GM12878 (cell line): ENCODE measurements around the gene SLC25A26. TPM values are rescaled to one million over a fixed set of nuclear protein-coding genes. Genes with fewer than 3 reads are reported as not detected.
A peak's percentile ranks its signal among the peaks of the same experiment; 100 is the strongest.

Source experiments
- ATAC-seq: fragments of 200-7000 bp; cut with Tn5 transposase; 3 replicates; pipeline ENCODE4 v1.9.1; 2020; ENCODE audit warnings: mild to moderate bottlenecking, moderate library complexity
- BruUV-seq: library from RNA; stranded (reverse); fragments of 400-500 nt; replicated peaks from 2 replicates; lab custom pipeline; 2021; lab: Mats Ljungman, UMichigan
- CTCF ChIA-PET: fragments of 300-600 bp; sonication (Branson Sonifier 250); formaldehyde crosslinking; extraction: SDS; loops from one replicate; lab custom pipeline; 2021; ENCODE audit warnings: inconsistent platforms; lab: Yijun Ruan, JAX
- POLR2A ChIA-PET: fragments of 350-600 bp; formaldehyde crosslinking; extraction: SDS; loops from one replicate; lab custom pipeline; 2021; ENCODE audit warnings: inconsistent platforms; lab: Charles Lee
- RAD21 ChIA-PET: fragments of 300-600 bp; sonication (Branson Sonifier 250); formaldehyde crosslinking; loops from one replicate; lab custom pipeline; 2023; ENCODE audit warnings: antibody characterized with exemption; ENCODE audit not compliant: unreplicated experiment; lab: Charles Lee
- SMC1A ChIA-PET: fragments of 300-600 bp; sonication (Branson Sonifier 250); formaldehyde crosslinking; loops from one replicate; lab custom pipeline; 2023; ENCODE audit not compliant: unreplicated experiment, uncharacterized antibody; lab: Charles Lee
- DNase-seq: peaks from one replicate; pipeline ENCODE4 v3.0.0-alpha.2; 2011; ENCODE audit warnings: low read depth, low spot score
- FAIRE-seq: peaks from 3 replicates; lab custom pipeline; 2011; peaks lifted over from hg19 to GRCh38; lab: Jason Lieb, UNC
- H2AFZ ChIP-seq: 2 replicates; pipeline ENCODE4 v1.6.0; 2011; ENCODE audit warnings: low read depth, low read length, control low read depth; ENCODE audit not compliant: control insufficient read depth
- H3K27ac ChIP-seq: 2 replicates; pipeline ENCODE4 v1.5.1; 2011; ENCODE audit warnings: control low read depth; ENCODE audit not compliant: control insufficient read depth, insufficient read depth
- H3K27me3 ChIP-seq, 2 experiments: replicated peaks in 1 of 2; 2 replicates each; pipeline versions ENCODE4 v1.6.0 to v1.6.1; 2011; ENCODE audit warnings: low read length in 1 of 2; ENCODE audit not compliant: control insufficient read depth in 2 of 2, insufficient read depth in 2 of 2
- H3K36me3 ChIP-seq, 2 experiments: 2 replicates each; pipeline ENCODE4 v1.5.1; 2011; ENCODE audit warnings: low read length in 1 of 2; ENCODE audit not compliant: control insufficient read depth in 2 of 2, insufficient read depth in 2 of 2
- H3K4me1 ChIP-seq: 2 replicates; pipeline ENCODE4 v1.6.1; 2011; ENCODE audit warnings: mild to moderate bottlenecking, low read length, moderate library complexity, mixed read lengths; ENCODE audit not compliant: control insufficient read depth, insufficient read depth
- H3K4me2 ChIP-seq: 2 replicates; pipeline ENCODE4 v1.6.0; 2011; ENCODE audit warnings: control low read depth; ENCODE audit not compliant: control insufficient read depth, insufficient read depth
- H3K4me3 ChIP-seq: fragments of 200-600 bp; sonication (generic); 2 replicates; pipeline ENCODE4 v1.5.1; 2016
- H3K79me2 ChIP-seq: 2 replicates; pipeline ENCODE4 v1.6.0; 2011; ENCODE audit warnings: low read length; ENCODE audit not compliant: control insufficient read depth, insufficient read depth
- H3K9ac ChIP-seq: 2 replicates; pipeline ENCODE4 v1.8.0; 2011; ENCODE audit warnings: low read length, control low read depth, mixed read lengths; ENCODE audit not compliant: control insufficient read depth, insufficient read depth
- H3K9me3 ChIP-seq: replicated peaks from 3 replicates; pipeline ENCODE4 v1.5.1; 2011; ENCODE audit warnings: mild to moderate bottlenecking, low read length; ENCODE audit not compliant: control insufficient read depth, insufficient read depth
- H4K20me1 ChIP-seq: 2 replicates; pipeline ENCODE4 v1.6.0; 2011; ENCODE audit not compliant: control insufficient read depth, insufficient read depth
- BACH1 ChIP-seq: fragments of 450-650 bp; IDR thresholded peaks from 2 replicates; pipeline ENCODE4 v1.6.1; 2017; ENCODE audit warnings: mild to moderate bottlenecking, borderline replicate concordance
- CBX3 ChIP-seq: fragments of 200-600 bp; sonication (generic); IDR thresholded peaks from 2 replicates; pipeline ENCODE4 v1.6.1; 2016; ENCODE audit warnings: low read depth, borderline replicate concordance
- CHD2 ChIP-seq: IDR thresholded peaks from 2 replicates; pipeline ENCODE4 v1.6.1; 2011; ENCODE audit warnings: low read depth, low read length, improper control_type of control experiment, borderline replicate concordance
- ZNF217 ChIP-seq: fragments of 450-650 bp; IDR thresholded peaks from 2 replicates; pipeline ENCODE4 v1.6.1; 2017; ENCODE audit warnings: antibody characterized with exemption, mild to moderate bottlenecking
- WGBS: methylation state at CpG from one replicate; pipeline ENCODE4 v1.1.6; 2016; ENCODE audit warnings: low lambda C conversion rate; ENCODE audit not compliant: insufficient replicate concordance, insufficient coverage; ENCODE audit errors: missing lambda C conversion rate; 5-methylcytosine and 5-hydroxymethylcytosine counted together
- in situ Hi-C: fragments of 300-500 bp; cut with MboI; formaldehyde crosslinking; loops from 9 replicates; pipeline ENCODE4 v1.14.3; 2018; ENCODE audit warnings: mixed read lengths
- intact Hi-C: fragments of 100-400 bp; cut with micrococcal nuclease; formaldehyde crosslinking; loops from one replicate; pipeline ENCODE4 v1.14.2; 2022; ENCODE audit not compliant: unreplicated experiment
- polyA plus RNA-seq, 11 experiments: library from polyadenylated mRNA; depleted of rRNA in 4 of 11; unstranded in 6 of 11; stranded (reverse) in 5 of 11; fragments of >200 nt; fragmentation: Nextera tagmentation in 4 of 11; fragmentation: Illumina TruSeq in 1 of 11; extraction: Ambion mirVana in 4 of 11; extraction: Trizol in 1 of 11; gene quantifications; 1 replicate in 1 of 11; 2 replicates in 10 of 11; pipeline versions ENCODE4 v1.2.1 to v1.2.3, GENCODE V29; 2011 to 2016; ENCODE audit warnings: inconsistent platforms in 2 of 11, missing spikeins in 2 of 11, low read depth in 1 of 11
- total RNA-seq, 4 experiments: library from RNA; depleted of rRNA in 3 of 4; stranded (reverse); fragments of >200 nt in 3 of 4; fragmentation: Illumina TruSeq in 1 of 4; extraction: Trizol in 1 of 4; gene quantifications; 2 replicates each; pipeline versions ENCODE4 v1.2.1 to v1.2.3, GENCODE V29; 2013 to 2021
- TF ChIP-seq, protein P1 (sequence below): IDR thresholded peaks from 2 replicates; pipeline ENCODE4 v1.6.1; 2012; ENCODE audit warnings: low read depth, low read length, improper control_type of control experiment
- TF ChIP-seq, protein P2 (sequence below): fragments of 450-650 bp; IDR thresholded peaks from 2 replicates; pipeline ENCODE4 v1.6.1; 2017; ENCODE audit warnings: mild to moderate bottlenecking
- TF ChIP-seq, protein P3 (sequence below), 3 experiments: IDR thresholded peaks in 2 of 3; conservative IDR thresholded peaks in 1 of 3; 2 replicates each; pipeline ENCODE4 v1.5.1; 2011; ENCODE audit warnings: low read depth in 3 of 3, low read length in 3 of 3, mild to moderate bottlenecking in 3 of 3, control low read depth in 2 of 3, moderate library complexity in 2 of 3, inconsistent platforms in 1 of 3, mixed read lengths in 1 of 3; ENCODE audit not compliant: control insufficient read depth in 2 of 3, insufficient read depth in 1 of 3; ENCODE audit errors: extremely low read depth in 1 of 3
- TF ChIP-seq, protein P4 (sequence below): fragments of 450-650 bp; IDR thresholded peaks from 2 replicates; pipeline ENCODE4 v1.6.1; 2016; ENCODE audit warnings: mild to moderate bottlenecking, moderate library complexity, borderline replicate concordance
- TF ChIP-seq, protein P5 (sequence below): IDR thresholded peaks from 2 replicates; pipeline ENCODE4 v1.6.1; 2012; ENCODE audit warnings: low read length, inconsistent platforms

The SLC25A26 gene
- total and polyA plus RNA-seq, 10 of the 15 experiments (the other 5 are each of a cell fraction or from before 2014, with no cell fraction given) = 14.6 to 49.7 (median 24.9) TPM

DNA sequence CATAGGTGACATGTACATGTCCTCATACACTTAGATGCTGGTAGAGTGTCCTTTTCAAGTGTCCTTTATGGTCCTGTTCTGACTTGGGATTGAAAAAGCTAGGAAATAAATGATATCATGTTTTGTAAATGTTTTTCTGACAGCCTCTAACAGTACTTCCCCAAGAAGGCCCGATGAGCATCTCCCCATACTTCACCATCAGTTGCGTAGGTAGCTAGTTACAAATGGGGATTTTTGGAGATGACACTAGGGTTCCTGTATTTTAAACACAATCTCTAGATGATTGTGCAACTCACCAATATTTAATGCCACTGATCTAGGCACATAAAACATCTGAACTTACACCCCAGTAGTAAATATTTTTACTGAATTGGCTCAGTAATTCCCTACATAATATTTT lies 27.8 kb downstream of the SLC25A26 start (continued):
- TF ChIP-seq, protein P1, sequence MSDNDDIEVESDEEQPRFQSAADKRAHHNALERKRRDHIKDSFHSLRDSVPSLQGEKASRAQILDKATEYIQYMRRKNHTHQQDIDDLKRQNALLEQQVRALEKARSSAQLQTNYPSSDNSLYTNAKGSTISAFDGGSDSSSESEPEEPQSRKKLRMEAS = no peak

DNA sequence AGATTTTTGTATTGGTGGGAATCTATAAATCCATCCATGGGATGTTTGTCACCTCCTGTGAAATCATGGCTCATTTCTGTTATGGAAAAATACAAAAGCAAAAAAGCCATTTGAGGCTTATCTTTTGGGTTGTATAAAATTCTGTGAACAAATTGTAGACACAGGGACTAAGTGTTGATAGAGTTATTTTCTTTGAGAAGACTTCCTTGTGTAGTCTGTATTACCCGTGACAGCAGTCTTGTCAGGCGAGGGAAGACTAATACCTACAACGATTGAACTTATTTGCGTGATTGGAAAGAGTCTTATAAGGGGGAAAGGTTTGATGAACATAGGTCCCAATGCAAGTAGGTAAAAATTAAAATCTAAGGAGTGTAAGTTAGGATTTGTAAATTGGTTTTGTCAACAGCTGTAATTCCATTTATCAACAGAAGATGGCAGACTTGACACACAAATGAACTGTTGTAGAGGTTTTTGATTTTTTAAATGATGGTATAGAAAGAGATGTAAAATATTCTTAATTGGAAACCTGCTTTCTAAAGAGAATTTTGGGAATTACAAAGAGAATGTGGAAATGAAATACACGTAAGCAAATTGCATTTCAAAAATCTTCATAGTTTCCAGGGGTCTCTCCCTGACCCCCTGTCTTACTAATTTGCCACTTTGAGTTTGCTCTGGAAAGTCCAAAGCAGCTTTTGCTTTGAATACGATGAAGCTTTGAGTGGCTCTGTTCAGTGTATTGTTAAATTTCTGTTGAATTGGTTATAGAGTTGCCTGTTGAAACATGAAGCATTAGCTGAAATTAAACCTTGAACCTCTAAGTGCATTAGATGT lies 33.2 kb downstream of the SLC25A26 start:
- H3K4me1 ChIP-seq = no peaks in the 10 kb centered on the region
- H3K4me2 ChIP-seq = no peak overlapping the region
- 26% methylated on average over 6 of the region's 6 CpGs for WGBS
- FAIRE-seq (peak; percentile 92), DNase-seq (no peak), ATAC-seq (peak; percentile 62)
- no peaks in the 10 kb centered on the region for H4K20me1 ChIP-seq
- no peaks in the 10 kb centered on the region for H3K9me3 ChIP-seq
- H3K79me2 ChIP-seq = no peaks in the 10 kb centered on the region
- POLR2A ChIA-PET = no interaction called here
- RAD21 ChIA-PET = interaction anchor here (0.7 to 2.3 kb wide), 14 partner anchors 14 to 736 kb away, joined by 3 to 19 read pairs (median 4); no protein-coding TSS in a partner anchor
- H3K27me3 ChIP-seq = no peaks in the 10 kb centered on the region
- CTCF ChIA-PET = interaction anchor here (0.6 to 8.7 kb wide), 54 partner anchors 8 to 1103 kb away, joined by 3 to 100 read pairs (median 4); no protein-coding TSS in a partner anchor
- no peak overlapping the region for H2AFZ ChIP-seq
- no TSS peak for BruUV-seq
- intact Hi-C loops = loop anchor here (1.0 kb wide), 1 partner anchor 562 kb away; no protein-coding TSS in a partner anchor
- no peak overlapping the region for H3K9ac ChIP-seq
- SMC1A ChIA-PET = interaction anchor here (0.6 to 6.6 kb wide), 26 partner anchors 8 to 1474 kb away, joined by 3 to 70 read pairs (median 4); no protein-coding TSS in a partner anchor
- H3K4me3 ChIP-seq = no peak overlapping the region
- no peak overlapping the region for H3K27ac ChIP-seq
- no peaks in the 10 kb centered on the region; a peak in 2 of 4 replicates for H3K36me3 ChIP-seq
- in situ Hi-C loops = no loop called here
- TF ChIP-seq, protein P2, sequence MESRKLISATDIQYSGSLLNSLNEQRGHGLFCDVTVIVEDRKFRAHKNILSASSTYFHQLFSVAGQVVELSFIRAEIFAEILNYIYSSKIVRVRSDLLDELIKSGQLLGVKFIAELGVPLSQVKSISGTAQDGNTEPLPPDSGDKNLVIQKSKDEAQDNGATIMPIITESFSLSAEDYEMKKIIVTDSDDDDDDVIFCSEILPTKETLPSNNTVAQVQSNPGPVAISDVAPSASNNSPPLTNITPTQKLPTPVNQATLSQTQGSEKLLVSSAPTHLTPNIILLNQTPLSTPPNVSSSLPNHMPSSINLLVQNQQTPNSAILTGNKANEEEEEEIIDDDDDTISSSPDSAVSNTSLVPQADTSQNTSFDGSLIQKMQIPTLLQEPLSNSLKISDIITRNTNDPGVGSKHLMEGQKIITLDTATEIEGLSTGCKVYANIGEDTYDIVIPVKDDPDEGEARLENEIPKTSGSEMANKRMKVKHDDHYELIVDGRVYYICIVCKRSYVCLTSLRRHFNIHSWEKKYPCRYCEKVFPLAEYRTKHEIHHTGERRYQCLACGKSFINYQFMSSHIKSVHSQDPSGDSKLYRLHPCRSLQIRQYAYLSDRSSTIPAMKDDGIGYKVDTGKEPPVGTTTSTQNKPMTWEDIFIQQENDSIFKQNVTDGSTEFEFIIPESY = no peak
- TF ChIP-seq BACH1 = no peak
- TF ChIP-seq ZNF217 = no peak
- TF ChIP-seq, protein P3, sequence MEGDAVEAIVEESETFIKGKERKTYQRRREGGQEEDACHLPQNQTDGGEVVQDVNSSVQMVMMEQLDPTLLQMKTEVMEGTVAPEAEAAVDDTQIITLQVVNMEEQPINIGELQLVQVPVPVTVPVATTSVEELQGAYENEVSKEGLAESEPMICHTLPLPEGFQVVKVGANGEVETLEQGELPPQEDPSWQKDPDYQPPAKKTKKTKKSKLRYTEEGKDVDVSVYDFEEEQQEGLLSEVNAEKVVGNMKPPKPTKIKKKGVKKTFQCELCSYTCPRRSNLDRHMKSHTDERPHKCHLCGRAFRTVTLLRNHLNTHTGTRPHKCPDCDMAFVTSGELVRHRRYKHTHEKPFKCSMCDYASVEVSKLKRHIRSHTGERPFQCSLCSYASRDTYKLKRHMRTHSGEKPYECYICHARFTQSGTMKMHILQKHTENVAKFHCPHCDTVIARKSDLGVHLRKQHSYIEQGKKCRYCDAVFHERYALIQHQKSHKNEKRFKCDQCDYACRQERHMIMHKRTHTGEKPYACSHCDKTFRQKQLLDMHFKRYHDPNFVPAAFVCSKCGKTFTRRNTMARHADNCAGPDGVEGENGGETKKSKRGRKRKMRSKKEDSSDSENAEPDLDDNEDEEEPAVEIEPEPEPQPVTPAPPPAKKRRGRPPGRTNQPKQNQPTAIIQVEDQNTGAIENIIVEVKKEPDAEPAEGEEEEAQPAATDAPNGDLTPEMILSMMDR (IDR thresholded peaks at IDR 0.05 in 2 of 3, conservative IDR thresholded peaks at IDR 0.05 in 1 of 3; ENCODE audit: control insufficient read depth in 2 of 3, extremely low read depth in 1 of 3, insufficient read depth in 1 of 3, low read depth in 3 of 3, low read length in 3 of 3) = peak; percentile 44 to 62 (median 55); a peak in 4 of 6 replicates
- TF ChIP-seq, protein P4, sequence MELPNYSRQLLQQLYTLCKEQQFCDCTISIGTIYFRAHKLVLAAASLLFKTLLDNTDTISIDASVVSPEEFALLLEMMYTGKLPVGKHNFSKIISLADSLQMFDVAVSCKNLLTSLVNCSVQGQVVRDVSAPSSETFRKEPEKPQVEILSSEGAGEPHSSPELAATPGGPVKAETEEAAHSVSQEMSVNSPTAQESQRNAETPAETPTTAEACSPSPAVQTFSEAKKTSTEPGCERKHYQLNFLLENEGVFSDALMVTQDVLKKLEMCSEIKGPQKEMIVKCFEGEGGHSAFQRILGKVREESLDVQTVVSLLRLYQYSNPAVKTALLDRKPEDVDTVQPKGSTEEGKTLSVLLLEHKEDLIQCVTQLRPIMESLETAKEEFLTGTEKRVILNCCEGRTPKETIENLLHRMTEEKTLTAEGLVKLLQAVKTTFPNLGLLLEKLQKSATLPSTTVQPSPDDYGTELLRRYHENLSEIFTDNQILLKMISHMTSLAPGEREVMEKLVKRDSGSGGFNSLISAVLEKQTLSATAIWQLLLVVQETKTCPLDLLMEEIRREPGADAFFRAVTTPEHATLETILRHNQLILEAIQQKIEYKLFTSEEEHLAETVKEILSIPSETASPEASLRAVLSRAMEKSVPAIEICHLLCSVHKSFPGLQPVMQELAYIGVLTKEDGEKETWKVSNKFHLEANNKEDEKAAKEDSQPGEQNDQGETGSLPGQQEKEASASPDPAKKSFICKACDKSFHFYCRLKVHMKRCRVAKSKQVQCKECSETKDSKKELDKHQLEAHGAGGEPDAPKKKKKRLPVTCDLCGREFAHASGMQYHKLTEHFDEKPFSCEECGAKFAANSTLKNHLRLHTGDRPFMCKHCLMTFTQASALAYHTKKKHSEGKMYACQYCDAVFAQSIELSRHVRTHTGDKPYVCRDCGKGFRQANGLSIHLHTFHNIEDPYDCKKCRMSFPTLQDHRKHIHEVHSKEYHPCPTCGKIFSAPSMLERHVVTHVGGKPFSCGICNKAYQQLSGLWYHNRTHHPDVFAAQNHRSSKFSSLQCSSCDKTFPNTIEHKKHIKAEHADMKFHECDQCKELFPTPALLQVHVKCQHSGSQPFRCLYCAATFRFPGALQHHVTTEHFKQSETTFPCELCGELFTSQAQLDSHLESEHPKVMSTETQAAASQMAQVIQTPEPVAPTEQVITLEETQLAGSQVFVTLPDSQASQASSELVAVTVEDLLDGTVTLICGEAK = no peak
- no peak for TF ChIP-seq CHD2
- no peak for TF ChIP-seq CBX3
- TF ChIP-seq, protein P5, sequence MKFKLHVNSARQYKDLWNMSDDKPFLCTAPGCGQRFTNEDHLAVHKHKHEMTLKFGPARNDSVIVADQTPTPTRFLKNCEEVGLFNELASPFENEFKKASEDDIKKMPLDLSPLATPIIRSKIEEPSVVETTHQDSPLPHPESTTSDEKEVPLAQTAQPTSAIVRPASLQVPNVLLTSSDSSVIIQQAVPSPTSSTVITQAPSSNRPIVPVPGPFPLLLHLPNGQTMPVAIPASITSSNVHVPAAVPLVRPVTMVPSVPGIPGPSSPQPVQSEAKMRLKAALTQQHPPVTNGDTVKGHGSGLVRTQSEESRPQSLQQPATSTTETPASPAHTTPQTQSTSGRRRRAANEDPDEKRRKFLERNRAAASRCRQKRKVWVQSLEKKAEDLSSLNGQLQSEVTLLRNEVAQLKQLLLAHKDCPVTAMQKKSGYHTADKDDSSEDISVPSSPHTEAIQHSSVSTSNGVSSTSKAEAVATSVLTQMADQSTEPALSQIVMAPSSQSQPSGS = no peak
